K562 (cell line): ENCODE measurements around the gene DNAH10. TPM values are rescaled to one million over a fixed set of nuclear protein-coding genes. Genes with fewer than 3 reads are reported as not detected.

Source experiments
- ATAC-seq: fragments of 200-7000 bp; cut with Tn5 transposase; 3 replicates; pipeline ENCODE4 v1.9.1; 2020; ENCODE audit warnings: moderate library complexity
- BruUV-seq: library from RNA; stranded (reverse); fragments of 400-500 nt; replicated peaks from 2 replicates; lab custom pipeline; 2021; lab: Mats Ljungman, UMichigan
- CTCF ChIA-PET: fragments of 300-600 bp; formaldehyde crosslinking; extraction: SDS; loops from one replicate; lab custom pipeline; 2021; ENCODE audit warnings: low intra/inter-chr PET ratio; lab: Yijun Ruan, JAX
- POLR2A ChIA-PET: fragments of 300-600, 350-650 bp; sonication (Branson Sonifier 250); formaldehyde crosslinking; extraction: SDS; loops from one replicate; lab custom pipeline; 2021; ENCODE audit warnings: antibody characterized with exemption, inconsistent platforms; lab: Yijun Ruan, JAX
- DNase-seq, 4 experiments: peaks; one replicate each; pipeline versions ENCODE4 v3.0.0 to v3.0.0-alpha.2; 2011 to 2018; ENCODE audit warnings: low spot score in 3 of 4, mixed read lengths in 3 of 4; ENCODE audit errors: extremely low read depth in 1 of 4
- FAIRE-seq: peaks from 2 replicates; lab custom pipeline; 2011; peaks lifted over from hg19 to GRCh38; lab: Jason Lieb, UNC
- H2AFZ ChIP-seq: 2 replicates; pipeline ENCODE4 v1.6.0; 2011; ENCODE audit warnings: low read depth, low read length, control low read depth, inconsistent platforms
- H3K27ac ChIP-seq: fragments of 200-600 bp; 3 replicates; pipeline ENCODE4 v1.8.0; 2011; ENCODE audit warnings: low read depth, mild to moderate bottlenecking, control low read depth, inconsistent platforms, low read length, moderate library complexity, mixed read lengths; ENCODE audit errors: extremely low read depth
- H3K27me3 ChIP-seq, 2 experiments: fragments of 300-600 bp in 1 of 2; 2 replicates in 1 of 2; 3 replicates in 1 of 2; pipeline versions ENCODE4 v1.6.0 to v1.8.0; 2011; ENCODE audit warnings: inconsistent platforms in 2 of 2, low read length in 2 of 2, mild to moderate bottlenecking in 1 of 2, mixed read lengths in 1 of 2, moderate library complexity in 1 of 2; ENCODE audit not compliant: control insufficient read depth in 2 of 2, insufficient read depth in 2 of 2
- H3K36me3 ChIP-seq: fragments of 300-600 bp; 3 replicates; pipeline ENCODE4 v1.8.0; 2011; ENCODE audit warnings: mild to moderate bottlenecking, low read length, inconsistent platforms; ENCODE audit not compliant: control insufficient read depth, insufficient read depth
- H3K4me1 ChIP-seq, 2 experiments: fragments of 200-600 bp in 1 of 2; replicated peaks in 1 of 2; 2 replicates in 1 of 2; 3 replicates in 1 of 2; pipeline versions ENCODE4 v1.5.1 to v1.8.0; 2011; ENCODE audit warnings: inconsistent platforms in 2 of 2, low read length in 2 of 2, mild to moderate bottlenecking in 1 of 2, mixed read lengths in 1 of 2, moderate library complexity in 1 of 2; ENCODE audit not compliant: control insufficient read depth in 2 of 2, insufficient read depth in 2 of 2
- H3K4me2 ChIP-seq: 2 replicates; pipeline ENCODE4 v1.6.1; 2011; ENCODE audit warnings: low read length, control low read depth, inconsistent platforms, mixed read lengths; ENCODE audit not compliant: insufficient read depth
- H3K4me3 ChIP-seq: fragments of 200-600 bp; sonication (generic), shearing (Covaris generic); 2 replicates; pipeline ENCODE4 v1.5.1; 2016; ENCODE audit warnings: control low read depth, inconsistent platforms
- H3K79me2 ChIP-seq: fragments of 200-600 bp; 3 replicates; pipeline ENCODE4 v1.8.0; 2011; ENCODE audit warnings: low read length, inconsistent platforms; ENCODE audit not compliant: control insufficient read depth, insufficient read depth
- H3K9ac ChIP-seq, 2 experiments: 2 replicates each; pipeline versions ENCODE4 v1.6.0 to v1.6.1; 2011; ENCODE audit warnings: low read depth in 2 of 2, low read length in 2 of 2, control low read depth in 1 of 2, inconsistent platforms in 1 of 2, mild to moderate bottlenecking in 1 of 2, mixed read lengths in 1 of 2; ENCODE audit not compliant: insufficient read depth in 1 of 2
- H3K9me1 ChIP-seq: one replicate; pipeline ENCODE4 v1.6.0; 2011; ENCODE audit warnings: inconsistent platforms, mild to moderate bottlenecking, low read length, moderate library complexity; ENCODE audit not compliant: control insufficient read depth, insufficient read depth
- H3K9me3 ChIP-seq: replicated peaks from 2 replicates; pipeline ENCODE4 v1.5.1; 2011; ENCODE audit warnings: low read depth, low read length, inconsistent platforms; ENCODE audit not compliant: control insufficient read depth, insufficient read depth
- H4K20me1 ChIP-seq: replicated peaks from 2 replicates; pipeline ENCODE4 v1.6.1; 2011; ENCODE audit warnings: low read length, inconsistent platforms, mixed read lengths; ENCODE audit not compliant: control insufficient read depth, insufficient read depth
- BCL6 ChIP-seq: fragments of 250-450 bp; sonication (Bioruptor Pico); IDR thresholded peaks from 2 replicates; pipeline ENCODE4 v1.4.0; 2020
- BRCA1 ChIP-seq, 2 experiments: fragments of 450-650 bp in 1 of 2; sonication (generic) in 1 of 2; formaldehyde crosslinking in 1 of 2; IDR thresholded peaks; 2 replicates each; pipeline versions ENCODE4 v1.5.0 to v1.6.1; 2017 to 2020; ENCODE audit warnings: mild to moderate bottlenecking in 1 of 2, missing genetic modification reagents in 1 of 2
- DNMT1 ChIP-seq: fragments of 450-650 bp; IDR thresholded peaks from 2 replicates; pipeline ENCODE4 v1.6.1; 2016; ENCODE audit warnings: antibody characterized with exemption, mild to moderate bottlenecking
- LEF1 ChIP-seq: fragments of 450-650 bp; IDR thresholded peaks from 2 replicates; pipeline ENCODE4 v1.6.1; 2016; ENCODE audit warnings: mild to moderate bottlenecking
- MCM5 ChIP-seq: fragments of 450-650 bp; IDR thresholded peaks from 2 replicates; pipeline ENCODE4 v1.6.1; 2016; ENCODE audit warnings: low read depth
- POLR2B ChIP-seq: fragments of 450-650 bp; IDR thresholded peaks from 2 replicates; pipeline ENCODE4 v1.6.1; 2018; ENCODE audit warnings: low read depth; ENCODE audit not compliant: partially characterized antibody
- ZFX ChIP-seq: sonication (generic); formaldehyde crosslinking; IDR thresholded peaks from 2 replicates; pipeline ENCODE4 v1.8.0; 2022; ENCODE audit warnings: mild to moderate bottlenecking, missing genetic modification reagents, moderate library complexity
- ZNF140 ChIP-seq: fragments of 250-450 bp; sonication (Bioruptor Pico); IDR thresholded peaks from 2 replicates; pipeline ENCODE4 v1.8.0; 2021; ENCODE audit warnings: moderate library complexity, mild to moderate bottlenecking, inconsistent platforms
- ZNF668 ChIP-seq: fragments of 250-450 bp; sonication (Bioruptor Pico); IDR thresholded peaks from 2 replicates; pipeline ENCODE4 v1.8.0; 2022; ENCODE audit warnings: mild to moderate bottlenecking, inconsistent platforms
- WGBS: fragments of 100-300 bp; shearing (Covaris generic); methylation state at CpG from one replicate; pipeline ENCODE4 v1.1.6; 2016; ENCODE audit warnings: low coverage, mixed read lengths; ENCODE audit not compliant: insufficient coverage; ENCODE audit errors: missing lambda C conversion rate; 5-methylcytosine and 5-hydroxymethylcytosine counted together
- in situ Hi-C: fragments of 300-500 bp; cut with MboI; formaldehyde crosslinking; loops from 4 replicates; pipeline ENCODE4 v1.15.0; 2018; ENCODE audit warnings: inconsistent platforms, mixed read lengths
- intact Hi-C: fragments of 100-400 bp; cut with micrococcal nuclease; formaldehyde crosslinking; loops from 2 replicates; pipeline ENCODE4 v1.14.2; 2022
- polyA plus RNA-seq, 8 experiments: library from polyadenylated mRNA; depleted of rRNA in 4 of 8; stranded (reverse) in 5 of 8; unstranded in 3 of 8; fragments of >200 nt; fragmentation: Nextera tagmentation in 2 of 8; fragmentation: Illumina TruSeq in 1 of 8; extraction: Ambion mirVana in 2 of 8; extraction: Trizol in 1 of 8; gene quantifications; 2 replicates each; pipeline versions ENCODE4 v1.2.1 to v1.2.3, GENCODE V29; 2011 to 2014; ENCODE audit warnings: inconsistent platforms in 1 of 8, missing spikeins in 1 of 8
- total RNA-seq, 7 experiments: library from RNA; depleted of rRNA in 6 of 7; stranded (reverse); fragments of >200 nt in 6 of 7; fragmentation: Illumina TruSeq in 2 of 7; extraction: Trizol in 2 of 7; gene quantifications; 2 replicates each; pipeline versions ENCODE4 v1.2.1 to v1.2.3, GENCODE V29; 2011 to 2021; ENCODE audit warnings: low replicate concordance in 1 of 7

DNAH10 gene
- total and polyA plus RNA-seq, 9 of the 15 experiments (the other 6 are each of a cell fraction or from before 2014, with no cell fraction given) = 0.01 to 0.06 (median 0.04) TPM; not detected in 1

- in situ Hi-C loops = no loop called here
- ChIA-PET CTCF (no interaction called here), POLR2A (interaction anchor here (1.0 kb wide), 1 partner anchor 17 kb away, joined by 3 read pairs; no protein-coding TSS in a partner anchor)
- DNase-seq = no peak
- H3K79me2 ChIP-seq = no peaks in the 10 kb centered on the region
- H3K36me3 ChIP-seq = no peaks in the 10 kb centered on the region
- H2AFZ ChIP-seq = no peak overlapping the region
- WGBS = 25% methylated on average over 8 of the region's 10 CpGs
- H3K9me1 ChIP-seq = no peaks in the 10 kb centered on the region
- peaks cover 32 to 46% of the 10 kb centered on the region in 2 experiments; a peak in 4 of 5 replicates for H3K27me3 ChIP-seq
- no peak for TF ChIP-seq ZNF140
- no peak for TF ChIP-seq MCM5
- no peak for TF ChIP-seq BRCA1 (IDR thresholded peaks at IDR 0.05)
- TF ChIP-seq BRCA1 (CRISPR knock-in tag; IDR thresholded peaks at IDR 0.05) = no peak
- no peak for TF ChIP-seq BCL6 (CRISPR knock-in tag)
- no peak for TF ChIP-seq POLR2B
- no peak for TF ChIP-seq LEF1
- TF ChIP-seq ZFX = no peak
- TF ChIP-seq ZNF668 (CRISPR knock-in tag) = no peak
- TF ChIP-seq DNMT1 = no peak
- TF ChIP-seq, all 486 proteins: peak for 0
- H4K20me1 ChIP-seq = no peaks in the 10 kb centered on the region
- no peak overlapping the region for H3K27ac ChIP-seq
- H3K9me3 ChIP-seq = no peaks in the 10 kb centered on the region; the same call in 1 of the 2 replicates
- no peak overlapping the region for H3K4me2 ChIP-seq
- no TSS peak for BruUV-seq
- H3K9ac ChIP-seq = no peak overlapping the region
- no peak overlapping the region for H3K4me3 ChIP-seq
- FAIRE-seq (no peak), ATAC-seq (no peak)
- intact Hi-C loops = no loop called here
- peaks cover 5 to 13% of the 10 kb centered on the region in 2 experiments; a peak in 3 of 5 replicates for H3K4me1 ChIP-seq
Observed at GRCh38 chr12:123944696-123945095, 182.6 kb downstream of the DNAH10 start.
